Limb (tissue), 2 donors: ENCODE data around the gene MLH3.

Experiments
- DNase-seq, 2 donors: peaks; one replicate each; pipeline ENCODE4 v3.0.0-alpha.2; 2016; ENCODE audit errors: extremely low spot score in 2 of 2

The MLH3 gene

GRCh38 chr14:74985028-74985310, 66.3 kb downstream of the MLH3 start:
- no peak for DNase-seq

- no peak for DNase-seq
These were observed 66.8 kb downstream of the MLH3 start for GRCh38 chr14:74984236-74985027.

GRCh38 chr14:74983343-74983742, 67.9 kb downstream of the MLH3 start:
- DNase-seq: no peak

GRCh38 chr14:74982661-74983060, 68.6 kb downstream of the MLH3 start:
- DNase-seq: no peak

- DNase-seq: no peak
These were observed 69.4 kb downstream of the MLH3 start for GRCh38 chr14:74981833-74982232.

- no peak for DNase-seq
These were observed 69.8 kb downstream of the MLH3 start for GRCh38 chr14:74981462-74981782.

- DNase-seq: peak in 1 of 2 donors; percentile 73
These were observed 70.4 kb downstream of the MLH3 start for GRCh38 chr14:74980731-74981461.

GRCh38 chr14:74980398-74980730, 70.9 kb downstream of the MLH3 start:
- DNase-seq: no peak

GRCh38 chr14:74979442-74980397, 71.5 kb downstream of the MLH3 start:
- peak; percentile 76 to 79 for DNase-seq

GRCh38 chr14:74979029-74979428, 72.2 kb downstream of the MLH3 start:
- DNase-seq: no peak

- no peak for DNase-seq
These were observed 72.8 kb downstream of the MLH3 start for GRCh38 chr14:74978416-74978947.

GRCh38 chr14:74977901-74978385, 73.3 kb downstream of the MLH3 start:
- no peak for DNase-seq

GRCh38 chr14:74977164-74977900, 73.9 kb downstream of the MLH3 start:
- no peak for DNase-seq

GRCh38 chr14:74976264-74977113, 74.8 kb downstream of the MLH3 start:
- DNase-seq: no peak

- DNase-seq: peak in 1 of 2 donors; percentile 76
These were observed 76.0 kb downstream of the MLH3 start for GRCh38 chr14:74975059-74975810.

GRCh38 chr14:74974364-74975058, 76.8 kb downstream of the MLH3 start:
- DNase-seq: peak in 1 of 2 donors; percentile 43

GRCh38 chr14:74973905-74974363, 77.3 kb downstream of the MLH3 start:
- no peak for DNase-seq

- peak in 1 of 2 donors; percentile 32 for DNase-seq
These were observed 78.1 kb downstream of the MLH3 start for GRCh38 chr14:74973003-74973653.
